OCI-M2 (cell line): Measurements from ENCODE around the gene ABCB6.

Experiments used
- DNase-seq: peaks from one replicate; lab custom pipeline; 2025; ENCODE audit not compliant: unreplicated experiment; lab: John Stamatoyannopoulos, UW

ABCB6 gene

GRCh38 chr2:219171231-219171651, 47.5 kb downstream of the ABCB6 start:
- no peak for DNase-seq

- no peak for DNase-seq
These were observed 48.7 kb downstream of the ABCB6 start, which contains the start of gene SLC23A3 for GRCh38 chr2:219169930-219170654. SLC23A3 (minus strand) TSS chr2:219170029; CDS start chr2:219169984, 45 bp downstream.

GRCh38 chr2:219168932-219169331, 49.8 kb downstream of the ABCB6 start:
- no peak for DNase-seq

- no peak for DNase-seq
These were observed 50.2 kb downstream of the ABCB6 start for GRCh38 chr2:219168526-219168925.

- no peak for DNase-seq
These were observed 50.8 kb downstream of the ABCB6 start for GRCh38 chr2:219167997-219168396.

- DNase-seq: no peak
These were observed 53.5 kb downstream of the ABCB6 start for GRCh38 chr2:219165058-219165911.

- no peak for DNase-seq
These were observed 55.6 kb downstream of the ABCB6 start for GRCh38 chr2:219163156-219163555.

- DNase-seq: no peak
These were observed 57.7 kb downstream of the ABCB6 start for GRCh38 chr2:219161097-219161496.

GRCh38 chr2:219160186-219161017, 58.4 kb downstream of the ABCB6 start, which contains the start of gene NHEJ1:
NHEJ1 (minus strand) TSS chr2:219160815; CDS start chr2:219158362, 2,453 bp downstream.
- peak; percentile 71 for DNase-seq
